G401.6 (cell line): ENCODE results near the gene OAF.
"Not testable (repeated sequence)": the region's sequence is repeated elsewhere in the genome, so short reads cannot be mapped to it uniquely, and the experiment has no call there.

Experiments used
- FAIRE-seq: peaks from 2 replicates; lab custom pipeline; 2012; peaks lifted over from hg19 to GRCh38; lab: Jason Lieb, UNC

The OAF gene

DNA sequence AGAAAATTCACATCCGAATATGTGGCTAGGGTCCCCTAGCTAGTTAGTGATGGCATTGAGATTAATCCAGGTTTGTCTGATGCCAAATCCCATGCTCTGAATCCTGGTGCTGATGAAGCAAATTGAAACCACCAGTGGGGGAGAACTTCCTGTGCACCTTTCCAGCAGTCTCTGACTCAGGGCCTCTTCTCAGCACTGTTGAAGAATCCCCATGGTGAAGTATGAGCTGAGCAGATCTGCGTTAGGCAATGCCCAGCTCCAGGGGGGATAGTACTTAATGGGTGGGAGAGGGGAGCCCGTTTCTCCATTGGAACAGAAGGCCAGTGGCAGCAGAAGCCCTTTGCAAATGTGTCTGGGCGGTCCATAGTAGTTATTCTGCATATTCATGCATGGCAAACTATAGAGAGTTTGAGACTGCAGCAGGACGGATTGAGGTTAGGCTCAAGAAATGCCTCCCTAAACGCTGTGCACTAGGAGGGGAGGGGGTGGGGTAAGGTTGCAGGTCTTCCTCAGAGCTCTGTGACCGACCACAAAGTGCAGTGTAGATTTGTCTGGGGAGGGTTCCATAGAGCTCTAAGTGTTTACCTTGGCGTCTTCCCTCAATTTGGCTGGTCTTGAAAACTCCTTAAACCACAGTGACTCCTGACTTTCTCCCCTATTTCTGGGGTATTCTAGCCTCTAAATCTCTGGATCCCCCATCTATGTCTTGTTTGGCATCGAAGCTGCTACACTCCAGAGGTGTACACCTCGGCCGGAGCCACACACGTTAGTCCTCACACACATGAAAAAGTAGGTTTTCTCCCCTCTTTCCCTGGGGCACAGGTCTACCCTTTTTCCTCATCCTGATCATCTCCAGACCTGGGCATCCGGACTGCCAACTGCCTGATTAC lies 33.9 kb downstream of the OAF start:
- FAIRE-seq: no peak

DNA sequence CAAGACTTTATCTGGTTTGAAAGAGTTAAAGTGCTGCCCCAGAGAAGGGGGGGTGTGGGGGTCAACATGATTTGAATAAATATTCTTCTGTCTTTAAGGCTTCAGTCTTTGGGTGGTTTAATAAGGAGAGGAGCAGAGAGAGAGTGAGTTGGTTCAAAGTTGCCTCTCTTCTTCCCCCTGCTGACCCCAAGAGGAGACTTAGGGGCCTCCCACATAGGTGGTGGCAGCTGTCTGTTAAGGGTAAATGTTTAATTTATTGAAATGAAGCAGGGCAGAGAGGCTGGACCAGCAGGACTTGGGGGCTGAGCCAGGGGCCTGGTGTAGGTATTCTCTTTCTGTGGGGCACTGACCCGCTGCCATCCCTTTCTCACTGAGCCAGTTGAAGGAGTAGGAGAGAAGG lies 34.6 kb downstream of the OAF start:
- FAIRE-seq: no peak

DNA sequence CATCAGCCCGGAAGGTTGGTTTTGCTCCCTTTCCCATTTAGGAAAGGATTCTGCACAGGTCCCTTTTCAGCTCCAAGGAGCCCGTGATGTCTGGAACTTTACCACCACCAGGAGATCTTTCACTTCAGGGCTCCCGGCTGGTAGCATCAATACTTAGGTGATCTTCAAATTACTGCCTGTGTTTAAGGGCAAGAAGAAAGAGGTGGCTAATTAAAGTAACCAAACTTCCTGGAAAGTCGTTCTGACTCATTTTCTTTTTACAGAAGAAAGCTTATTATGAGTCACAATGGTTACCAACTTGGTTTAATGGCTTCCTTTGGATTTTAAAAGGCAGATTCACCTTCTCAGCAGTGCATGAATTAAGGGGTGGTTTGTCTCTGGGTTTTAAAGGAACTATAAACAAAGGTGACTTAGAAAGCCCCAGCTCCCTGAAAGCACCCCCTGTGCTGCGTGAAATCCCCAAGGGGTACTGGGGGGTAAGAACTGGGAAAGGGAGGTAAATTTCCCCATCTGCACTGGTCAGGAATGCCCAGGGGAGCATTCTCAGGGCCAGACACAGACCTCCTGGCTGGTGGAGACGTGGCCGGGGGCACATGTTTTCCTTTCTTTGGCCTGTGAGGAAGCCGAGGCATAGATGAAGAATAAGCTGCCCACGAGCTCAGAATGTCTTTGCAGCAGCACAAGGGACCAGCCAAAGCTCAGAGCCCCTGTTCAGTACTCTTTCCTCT lies 37.9 kb downstream of the OAF start:
- no peak for FAIRE-seq

DNA sequence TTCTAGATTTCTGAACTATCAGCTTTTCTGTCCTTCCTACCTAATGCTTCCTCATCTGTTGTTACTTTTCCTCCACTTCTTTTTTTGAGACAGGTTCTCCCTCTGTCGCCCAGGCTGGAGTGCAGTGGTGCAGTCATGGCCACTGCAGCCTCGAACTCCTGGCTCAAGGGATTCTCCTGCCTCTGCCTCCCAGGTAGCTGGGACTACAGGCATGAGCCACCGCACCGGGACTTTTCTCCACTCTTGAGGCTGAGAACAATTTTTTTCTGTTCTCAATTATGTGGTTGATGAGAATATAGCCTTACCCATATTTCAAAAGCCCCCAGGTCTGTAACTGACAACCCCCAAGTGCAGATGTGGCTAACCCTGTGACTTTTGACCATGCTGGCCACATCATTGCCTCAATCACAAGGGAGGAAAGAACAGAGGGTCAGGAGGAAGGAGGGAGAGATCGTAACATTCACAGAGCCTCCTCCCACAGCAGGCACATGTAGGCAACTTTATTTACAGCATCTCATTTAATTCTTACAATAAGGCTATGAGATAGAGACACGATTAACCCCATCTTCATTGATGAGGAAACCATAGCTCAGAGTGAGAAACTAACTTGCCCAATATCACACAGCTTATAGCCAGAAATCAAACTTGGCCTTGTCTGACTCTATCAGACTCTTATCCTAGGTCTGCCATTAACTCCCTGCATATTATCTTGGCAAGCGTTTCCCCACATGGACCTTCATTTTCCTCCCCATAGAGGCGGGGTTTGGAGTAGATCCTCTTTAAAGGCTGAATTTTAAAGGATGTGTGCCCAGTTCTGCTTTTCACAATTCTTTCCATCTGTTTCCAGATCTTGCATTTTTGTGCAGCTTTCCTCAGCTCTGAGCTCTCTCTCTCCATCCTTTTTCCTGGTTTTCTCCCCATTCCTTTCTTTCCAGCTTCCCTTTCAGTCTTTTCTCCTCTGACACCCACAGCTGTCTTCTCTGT lies 38.7 kb downstream of the OAF start:
- FAIRE-seq: no peak

DNA sequence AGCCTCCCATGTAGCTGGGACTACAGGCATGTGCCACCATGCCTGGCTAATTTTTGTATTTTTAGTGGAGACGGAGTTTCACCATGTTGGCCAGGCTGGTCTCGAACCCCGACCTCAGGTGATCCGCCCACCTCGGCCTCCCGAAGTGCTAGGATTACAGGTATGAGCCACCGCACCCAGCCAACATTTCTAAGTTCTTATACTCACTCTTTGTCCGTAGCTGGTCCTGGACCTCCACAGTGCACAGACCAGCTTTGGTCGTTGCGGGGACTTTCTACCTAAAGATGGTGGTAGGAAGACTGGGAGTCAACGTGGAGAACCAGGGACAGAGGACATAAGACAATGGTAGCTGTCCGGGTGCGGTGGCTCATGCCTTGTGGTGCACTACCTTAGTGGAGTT lies 42.5 kb downstream of the OAF start:
- FAIRE-seq: not testable (repeated sequence)

DNA sequence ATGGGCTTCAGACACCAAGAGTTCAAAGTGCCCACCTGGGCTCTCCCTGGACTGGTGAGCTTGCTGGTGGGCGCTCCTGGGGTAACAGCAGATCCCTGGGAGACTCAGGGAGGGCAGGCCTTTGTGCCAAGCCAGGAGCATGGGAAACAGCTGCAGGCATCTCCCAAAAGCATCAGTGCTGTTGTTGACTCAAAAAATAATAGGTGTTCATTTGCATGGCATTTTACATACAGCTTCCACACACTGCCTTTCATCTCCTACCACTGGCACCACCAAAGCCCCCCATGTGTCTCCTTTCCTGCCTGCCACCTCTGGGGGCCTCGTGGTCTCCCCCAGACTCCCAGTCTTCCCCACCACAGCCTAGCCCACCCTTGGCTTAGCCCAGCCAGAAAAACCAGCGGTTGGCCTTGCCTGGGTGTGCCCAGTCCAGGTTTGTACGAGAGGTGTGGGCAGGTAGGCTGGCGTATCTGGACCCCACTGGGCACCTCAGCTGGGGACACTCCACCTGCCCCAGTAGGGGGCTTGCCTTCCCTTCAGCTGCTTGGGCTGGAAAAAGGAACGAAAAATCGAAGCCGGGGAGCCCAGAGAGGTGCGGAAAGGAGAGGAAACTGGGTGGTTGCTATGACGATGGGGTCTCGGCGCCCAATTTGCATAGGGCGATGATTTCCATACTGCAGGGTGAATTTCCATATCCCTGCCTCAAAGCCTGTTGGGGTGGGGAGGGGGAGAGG lies 44.1 kb downstream of the OAF start:
- no peak for FAIRE-seq

DNA sequence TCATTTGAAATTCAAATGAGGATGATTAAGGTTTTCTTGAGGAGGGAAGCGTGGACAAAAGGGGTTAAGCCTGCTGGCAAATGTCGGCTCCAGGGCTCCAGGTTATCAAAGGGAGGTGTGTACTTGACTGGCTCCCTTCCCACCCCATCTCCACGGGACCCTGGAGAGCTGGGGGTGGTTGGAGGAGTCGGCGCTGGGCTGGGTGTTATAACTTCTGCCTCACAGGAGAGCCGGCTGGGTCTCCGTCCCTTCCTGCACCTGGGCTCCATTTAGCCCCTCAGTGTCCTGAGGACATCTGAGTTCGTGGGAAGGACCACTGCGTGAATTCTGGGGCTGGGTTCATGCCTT lies 44.7 kb downstream of the OAF start:
- no peak for FAIRE-seq

DNA sequence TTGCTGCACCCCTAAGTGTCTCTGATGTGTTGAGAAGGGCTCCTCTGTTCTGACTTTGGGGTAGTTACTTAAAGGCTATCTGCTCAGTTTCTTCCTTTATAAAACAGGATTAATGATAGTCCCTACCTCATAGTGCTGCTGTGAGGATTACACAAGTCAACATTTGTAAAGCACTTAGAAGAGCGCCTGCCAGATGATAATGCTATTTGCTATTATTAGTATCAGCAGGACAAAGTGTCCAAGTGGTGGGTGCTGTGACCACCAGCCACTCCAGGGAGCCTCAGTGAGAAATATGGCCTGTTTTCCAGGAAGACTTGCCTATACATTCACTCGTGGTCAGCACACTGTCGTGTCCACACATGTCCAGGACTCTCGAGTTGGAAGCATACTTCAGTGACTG lies 45.3 kb downstream of the OAF start:
- no peak for FAIRE-seq

DNA sequence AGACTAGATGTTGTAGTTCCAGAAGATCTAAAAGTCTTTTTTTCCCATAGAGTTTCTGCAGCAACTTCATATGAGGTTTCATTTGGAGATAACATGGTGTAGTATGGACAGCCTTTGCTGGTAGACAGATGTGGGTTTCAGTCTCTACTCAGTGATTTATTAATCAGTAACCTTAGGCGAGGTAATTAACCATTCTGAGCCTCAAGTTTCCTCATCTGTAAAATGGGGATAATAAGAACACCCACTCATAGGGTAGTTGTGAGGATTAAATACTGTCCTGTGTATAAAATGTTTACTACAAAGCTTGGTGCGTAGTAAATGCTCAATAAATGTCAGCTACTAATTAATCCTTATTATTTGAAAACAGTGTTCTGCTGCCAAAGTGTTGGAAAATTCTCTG lies 45.9 kb downstream of the OAF start:
- no peak for FAIRE-seq

DNA sequence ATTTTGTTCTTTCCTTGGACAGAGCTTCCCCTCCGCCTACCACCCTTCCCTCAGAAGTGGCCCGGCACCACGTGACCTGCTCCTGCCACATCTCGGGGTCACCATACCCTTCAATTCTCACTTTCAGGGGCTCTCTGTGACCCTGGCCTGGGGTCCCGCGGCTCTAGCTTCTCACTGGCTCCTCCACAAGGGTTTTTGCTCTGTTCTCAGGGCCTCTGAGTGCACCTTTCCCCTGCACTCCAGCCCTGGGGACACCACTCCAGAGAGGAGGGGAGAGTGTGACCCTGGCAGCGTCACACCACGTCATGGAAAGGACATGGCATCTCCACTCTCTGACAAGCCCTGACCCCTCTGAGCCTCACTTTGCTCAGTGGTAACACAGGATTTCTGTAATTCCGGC lies 46.5 kb downstream of the OAF start:
- no peak for FAIRE-seq

DNA sequence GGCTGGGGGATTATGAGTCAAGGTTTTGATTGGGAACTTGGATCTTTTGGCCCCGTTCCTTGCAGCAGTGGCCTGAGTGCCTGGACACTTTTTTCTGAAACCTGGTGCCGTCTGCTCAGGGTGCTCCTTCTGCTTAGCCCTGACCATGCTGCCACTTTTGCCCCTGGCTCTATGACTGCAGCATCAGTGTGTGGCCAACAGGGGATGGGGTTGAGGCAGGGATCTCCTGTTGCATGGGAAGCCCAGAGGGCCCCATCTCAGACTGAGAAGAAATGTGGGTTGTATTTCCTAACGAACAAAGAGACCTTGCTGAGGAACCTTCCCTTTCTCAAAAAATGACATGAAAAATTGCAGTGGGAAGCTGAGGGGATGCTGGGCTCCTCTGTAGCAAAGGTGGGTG lies 47.8 kb downstream of the OAF start:
- FAIRE-seq: no peak

DNA sequence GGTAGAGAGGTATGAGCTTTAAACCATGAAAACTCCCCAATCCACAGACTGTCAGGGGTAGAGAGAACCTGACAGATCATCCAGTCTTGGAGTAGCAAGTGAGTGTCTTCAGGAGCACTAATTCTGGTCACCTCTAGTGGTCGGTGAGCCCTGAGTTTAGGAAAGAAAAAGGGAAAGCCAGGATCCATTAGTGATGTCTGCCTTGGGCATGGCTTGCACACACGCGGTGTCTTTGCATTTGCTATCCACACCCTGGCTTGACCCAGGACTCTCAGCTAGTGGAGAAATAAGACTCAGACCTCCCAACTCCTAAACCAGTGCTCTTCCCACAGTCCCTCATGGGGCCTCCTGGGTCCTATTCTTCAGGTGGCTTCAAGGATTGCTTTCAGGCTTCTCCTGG lies 48.4 kb downstream of the OAF start:
- FAIRE-seq: no peak

DNA sequence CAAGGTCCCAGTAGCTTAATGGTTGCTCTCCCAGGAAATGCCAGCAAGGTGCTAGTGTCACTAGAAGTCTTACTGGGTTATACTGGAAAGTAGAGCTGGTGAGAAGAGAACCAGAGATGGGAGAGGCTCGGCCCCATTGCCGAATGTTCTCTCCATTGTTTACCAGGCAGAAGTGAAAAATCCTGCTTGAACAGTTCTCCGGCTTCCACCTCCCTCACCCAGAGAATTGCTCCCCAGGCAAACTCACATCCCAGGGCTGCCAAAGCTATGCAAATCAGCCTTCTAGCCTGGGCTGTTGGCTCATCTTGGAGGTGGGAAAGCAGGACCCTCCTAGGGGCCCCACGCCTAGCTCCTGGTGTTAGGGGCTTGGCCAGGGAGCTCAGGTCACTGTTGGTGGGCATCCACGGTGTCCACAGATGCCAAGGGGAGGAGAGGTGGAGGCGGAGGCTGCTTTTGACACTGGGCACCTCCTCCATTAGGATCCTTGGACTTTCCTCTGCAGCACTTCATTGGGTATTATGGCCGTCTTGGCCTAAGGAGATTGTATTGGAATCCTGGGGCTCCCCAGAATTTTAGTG lies 49.2 kb downstream of the OAF start:
- FAIRE-seq: no peak

DNA sequence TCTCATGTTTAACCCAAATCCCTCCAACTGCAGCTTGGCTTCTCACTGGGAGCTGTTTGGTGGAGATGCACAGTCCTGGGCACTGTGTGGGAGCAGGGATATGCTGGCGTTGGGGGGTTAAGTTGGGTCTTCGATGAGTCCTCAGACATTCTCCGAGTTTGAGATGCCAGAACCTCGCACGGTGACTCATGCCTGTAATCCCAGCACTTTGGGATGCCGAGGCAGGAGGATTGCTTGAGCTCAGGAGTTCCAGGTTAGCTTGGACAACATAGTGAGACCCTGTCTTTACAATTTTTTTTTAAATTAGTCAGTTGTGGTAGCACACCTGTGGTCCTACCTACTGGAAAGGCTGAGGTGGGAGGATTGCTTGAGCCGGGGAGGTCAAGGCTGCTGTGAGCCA lies 49.8 kb downstream of the OAF start:
- no peak for FAIRE-seq

DNA sequence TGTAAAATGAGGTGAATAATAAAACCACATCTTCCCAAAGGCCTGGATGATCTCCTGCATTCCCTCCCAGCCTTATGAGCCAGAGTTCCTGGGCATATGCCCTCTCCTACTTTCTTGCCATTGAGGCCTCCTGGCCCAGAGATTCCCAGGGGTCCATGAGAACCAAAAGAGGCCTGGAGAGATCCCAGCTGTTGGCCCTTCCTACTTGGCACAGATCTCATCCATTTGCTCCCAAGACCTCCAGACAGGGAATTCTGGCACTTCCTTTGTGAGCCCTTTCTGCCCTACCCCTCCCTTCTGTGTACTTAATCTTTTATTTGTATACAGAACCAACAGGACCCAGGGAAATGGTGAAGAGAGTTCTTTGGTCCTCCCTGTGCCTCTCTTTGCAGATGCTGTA lies 50.5 kb downstream of the OAF start:
- FAIRE-seq: no peak

DNA sequence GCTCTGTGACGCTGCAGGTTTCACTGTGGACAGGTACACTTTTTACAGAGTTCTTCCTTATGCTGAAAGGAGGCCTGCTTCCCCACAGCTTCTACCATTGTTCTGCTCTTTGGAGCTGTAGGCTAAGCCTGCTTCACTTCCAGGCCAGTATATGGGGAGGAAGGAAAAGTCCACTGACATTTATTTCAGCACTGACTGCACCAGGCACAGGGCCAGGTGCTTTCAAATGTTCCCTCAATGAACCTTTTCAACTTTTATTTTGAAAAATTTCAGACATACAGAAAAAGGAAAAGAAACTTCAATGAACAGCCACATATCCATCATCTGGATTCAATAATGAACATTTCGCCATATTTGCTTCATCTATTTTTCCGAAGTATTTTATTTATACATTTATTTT lies 51.1 kb downstream of the OAF start:
- FAIRE-seq: no peak

DNA sequence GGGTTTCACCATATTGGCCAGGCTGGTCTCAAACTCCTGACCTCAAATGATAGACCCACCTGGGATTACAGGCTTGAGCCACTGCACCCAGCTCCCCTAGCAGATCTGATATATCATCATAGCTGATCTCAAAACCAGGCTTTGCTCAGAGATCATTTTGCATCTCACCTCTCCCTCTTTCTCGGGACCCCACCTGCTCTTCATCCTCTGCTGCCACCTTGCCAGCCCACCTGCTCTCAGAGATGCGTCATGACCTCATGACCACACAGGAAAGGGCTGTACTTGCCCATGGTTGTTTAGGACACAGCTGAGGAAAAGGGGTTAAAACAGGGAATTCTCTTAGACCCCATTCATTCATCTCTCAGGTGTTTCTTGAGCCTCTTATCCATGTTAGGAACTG lies 56.5 kb downstream of the OAF start:
- FAIRE-seq: no peak

DNA sequence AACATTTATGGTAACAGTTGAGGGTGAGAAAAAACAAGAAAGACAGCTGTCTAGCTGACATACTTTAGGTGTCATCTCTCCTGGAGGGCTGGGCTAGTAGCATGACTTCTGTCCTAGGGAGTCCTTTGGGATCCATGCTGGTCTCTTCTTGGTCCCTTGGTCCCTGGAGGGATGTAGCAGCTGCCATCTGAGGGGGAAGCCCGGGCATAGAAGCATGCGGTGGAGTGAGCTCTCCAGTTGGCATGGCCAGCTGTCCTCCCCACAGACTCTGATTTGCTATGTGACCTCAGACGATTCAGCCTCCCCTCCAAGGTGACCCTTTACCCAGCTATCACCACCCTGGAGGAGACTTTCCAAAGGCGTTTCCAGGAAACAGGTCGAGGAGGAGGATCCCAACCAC lies 57.9 kb downstream of the OAF start:
- FAIRE-seq: no peak

DNA sequence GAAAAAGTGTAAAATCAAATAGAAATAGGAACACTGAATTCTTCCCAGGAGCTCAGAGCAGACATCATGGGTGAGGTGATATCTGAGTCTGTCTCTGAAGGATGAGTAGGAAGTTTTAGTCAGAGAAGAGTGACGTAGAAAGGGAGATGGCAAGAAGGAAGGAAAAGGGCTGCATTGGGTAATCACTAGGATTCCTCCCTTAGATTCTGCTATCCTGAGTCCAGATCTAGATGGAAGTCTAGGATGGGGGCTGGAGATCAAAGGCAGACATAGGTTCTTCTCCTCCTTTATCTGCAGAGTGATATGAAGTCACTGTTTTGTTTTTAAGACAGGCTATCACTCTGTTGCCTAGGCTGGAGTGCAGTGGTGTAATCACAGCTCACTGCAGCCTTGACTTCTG lies 59.6 kb downstream of the OAF start:
- FAIRE-seq: no peak

DNA sequence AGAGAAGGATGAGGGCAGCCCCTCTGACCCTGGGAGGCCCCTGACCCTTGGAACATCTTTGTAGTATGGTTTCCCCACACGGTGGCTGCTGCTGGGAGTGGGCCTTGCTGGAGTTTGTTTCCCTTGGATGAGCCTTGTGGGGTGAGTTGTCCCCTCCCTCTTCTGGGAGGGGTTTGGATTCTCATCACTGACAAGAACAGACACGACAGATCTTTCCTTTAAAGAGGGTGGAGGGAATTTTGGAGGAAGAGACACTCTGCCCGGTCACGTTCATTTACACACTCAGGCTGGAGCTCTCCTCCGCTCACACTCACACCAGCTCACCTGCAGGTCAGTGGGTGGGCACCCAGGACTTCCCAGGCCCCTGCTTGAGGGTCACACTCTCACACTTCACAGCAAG lies 60.8 kb downstream of the OAF start:
- no peak for FAIRE-seq

DNA sequence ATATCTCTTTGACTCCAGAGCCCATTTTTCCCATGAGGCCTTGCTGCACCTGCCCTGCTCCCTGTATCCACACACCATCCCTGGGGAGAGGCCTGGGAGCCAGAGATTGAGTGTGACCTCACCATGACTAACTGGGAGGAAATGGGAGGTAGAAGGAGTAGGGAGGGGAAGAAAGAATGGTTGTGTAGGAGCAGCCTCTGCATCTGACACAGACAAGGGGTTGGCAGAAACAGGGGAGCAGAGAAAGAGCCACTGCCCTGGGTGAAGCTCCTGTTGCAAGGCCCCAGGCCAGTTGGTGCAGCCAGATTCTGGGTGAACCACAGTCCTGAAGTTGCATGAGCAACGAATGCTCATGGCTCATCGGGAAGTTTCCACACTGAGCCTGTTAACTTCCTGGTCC lies 61.5 kb downstream of the OAF start:
- FAIRE-seq: no peak

DNA sequence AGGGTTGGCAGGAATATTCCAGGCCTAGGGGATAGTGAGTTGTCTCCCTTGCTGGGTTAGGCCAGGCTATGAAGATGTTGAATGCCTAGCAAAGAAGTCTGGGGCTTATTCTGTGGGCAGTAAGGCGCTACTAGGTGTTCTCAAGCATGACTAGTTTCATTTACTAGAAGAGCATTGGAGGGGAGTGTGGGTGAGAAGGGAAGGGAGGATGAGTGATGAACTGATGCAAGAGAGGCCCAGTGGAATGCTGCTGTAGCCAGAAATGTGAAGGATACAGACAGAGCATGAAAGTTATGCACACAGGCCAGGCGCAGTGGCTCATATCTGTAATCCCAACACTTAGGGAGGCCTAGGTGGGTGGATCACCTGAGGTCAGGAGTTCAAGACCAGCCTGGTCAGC lies 62.6 kb downstream of the OAF start:
- no peak for FAIRE-seq
